Fibroblast of villous mesenchyme (primary cell): ENCODE measurements around the gene ZNF311. TPM values are rescaled to one million over a fixed set of nuclear protein-coding genes. Genes with fewer than 3 reads are reported as not detected.

ENCODE experiments used
- DNase-seq: peaks from one replicate; pipeline ENCODE4 v3.0.0-alpha.2; 2010; ENCODE audit warnings: low read depth
- H3K4me3 ChIP-seq: 2 replicates; pipeline ENCODE4 v1.5.1; 2011; ENCODE audit warnings: low read depth, mild to moderate bottlenecking, low read length
- total RNA-seq: library from RNA; depleted of rRNA; stranded (reverse); fragments of >200 nt; gene quantifications from 2 replicates; pipeline ENCODE4 v1.2.3, GENCODE V29; 2012
- TF ChIP-seq, protein P1 (sequence below): IDR thresholded peaks from 2 replicates; pipeline ENCODE4 v1.5.1; 2012; ENCODE audit warnings: low read depth, mild to moderate bottlenecking, low read length; ENCODE audit not compliant: insufficient read depth

ZNF311 gene
- total RNA-seq, 1 donor, result 0.43 TPM

DNA sequence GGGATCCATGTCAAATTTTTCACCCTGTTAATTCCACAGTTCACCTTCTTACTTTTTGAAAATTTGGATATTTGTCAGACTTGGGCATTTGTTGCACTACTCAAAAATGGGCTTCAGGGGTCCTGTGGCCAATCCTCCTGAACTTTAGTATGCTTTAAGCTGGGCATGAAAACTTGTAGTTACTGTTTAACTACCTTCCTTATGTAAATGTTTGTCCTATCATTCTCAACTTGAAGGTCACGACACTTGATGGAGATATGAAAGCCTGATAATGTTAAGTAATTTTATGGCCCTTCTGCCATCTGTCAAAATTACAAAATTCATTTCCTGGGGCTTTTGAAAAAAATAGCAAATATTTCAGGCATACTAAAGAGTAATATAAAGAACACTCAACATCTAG lies 4.2 kb upstream of the ZNF311 start:
- DNase-seq, result no peak
- TF ChIP-seq, protein P1, sequence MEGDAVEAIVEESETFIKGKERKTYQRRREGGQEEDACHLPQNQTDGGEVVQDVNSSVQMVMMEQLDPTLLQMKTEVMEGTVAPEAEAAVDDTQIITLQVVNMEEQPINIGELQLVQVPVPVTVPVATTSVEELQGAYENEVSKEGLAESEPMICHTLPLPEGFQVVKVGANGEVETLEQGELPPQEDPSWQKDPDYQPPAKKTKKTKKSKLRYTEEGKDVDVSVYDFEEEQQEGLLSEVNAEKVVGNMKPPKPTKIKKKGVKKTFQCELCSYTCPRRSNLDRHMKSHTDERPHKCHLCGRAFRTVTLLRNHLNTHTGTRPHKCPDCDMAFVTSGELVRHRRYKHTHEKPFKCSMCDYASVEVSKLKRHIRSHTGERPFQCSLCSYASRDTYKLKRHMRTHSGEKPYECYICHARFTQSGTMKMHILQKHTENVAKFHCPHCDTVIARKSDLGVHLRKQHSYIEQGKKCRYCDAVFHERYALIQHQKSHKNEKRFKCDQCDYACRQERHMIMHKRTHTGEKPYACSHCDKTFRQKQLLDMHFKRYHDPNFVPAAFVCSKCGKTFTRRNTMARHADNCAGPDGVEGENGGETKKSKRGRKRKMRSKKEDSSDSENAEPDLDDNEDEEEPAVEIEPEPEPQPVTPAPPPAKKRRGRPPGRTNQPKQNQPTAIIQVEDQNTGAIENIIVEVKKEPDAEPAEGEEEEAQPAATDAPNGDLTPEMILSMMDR, result no peak
- no peak overlapping the region for H3K4me3 ChIP-seq

DNA sequence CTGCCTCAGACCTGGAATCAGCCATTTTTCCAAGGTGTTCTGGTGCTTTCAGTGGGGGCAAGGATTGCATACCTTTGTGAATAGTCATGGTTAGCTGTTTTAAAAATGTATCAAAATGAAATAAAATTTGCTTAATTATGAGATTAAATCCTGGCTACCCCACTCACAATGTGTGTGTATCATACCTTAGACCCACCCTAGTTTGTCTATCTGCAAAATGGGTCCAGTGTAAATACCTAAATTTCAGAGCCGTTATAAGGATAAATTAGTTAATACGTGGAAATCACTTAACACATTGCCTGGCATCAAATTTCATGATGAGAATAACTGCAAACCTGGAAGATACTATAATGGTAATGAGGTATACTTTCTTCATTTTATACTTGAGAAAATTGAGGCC lies 3.0 kb upstream of the ZNF311 start:
- no peak overlapping the region for H3K4me3 ChIP-seq
- no peak for DNase-seq
- TF ChIP-seq, protein P1, result no peak

DNA sequence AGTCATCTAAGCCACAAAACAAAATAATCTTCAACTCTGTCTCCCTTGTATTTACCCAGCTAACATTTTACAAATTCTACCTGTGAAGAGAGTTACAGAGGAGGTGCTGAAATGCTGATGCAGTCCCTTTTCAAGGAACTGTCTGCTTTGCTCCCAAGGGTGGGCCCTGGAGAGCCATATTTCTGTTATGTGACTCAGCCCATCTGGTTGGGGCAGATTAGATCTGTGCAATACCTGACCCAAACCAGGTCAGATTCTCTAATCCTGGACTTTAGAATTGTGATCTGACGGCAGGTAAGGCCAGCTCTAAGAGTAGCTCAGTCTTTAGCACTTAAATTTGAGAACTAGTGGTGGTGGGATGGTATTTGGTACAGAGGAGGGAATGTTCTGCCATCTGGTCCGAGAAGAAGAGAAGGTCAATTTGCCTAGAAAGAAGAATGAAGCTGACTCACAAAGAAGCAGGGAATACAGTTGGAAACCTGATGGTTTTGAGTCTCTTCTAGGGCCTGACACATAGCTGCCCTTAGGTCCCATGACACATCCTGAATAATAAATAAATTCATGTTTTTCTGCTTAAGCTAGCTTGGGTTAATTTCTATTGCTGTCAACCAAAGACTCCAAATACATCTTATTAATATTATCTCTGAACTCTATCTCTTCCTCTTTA lies 8.1 kb downstream of the ZNF311 start:
- TF ChIP-seq, protein P1, result no peak
- no peak for DNase-seq
- H3K4me3 ChIP-seq, result no peak overlapping the region

- no peak overlapping the region for H3K4me3 ChIP-seq
- TF ChIP-seq, protein P1, result no peak
- no peak for DNase-seq
These were observed 9.9 kb downstream of the ZNF311 start for GRCh38 chr6:28995093-28995650.

GRCh38 chr6:28988536-28989311 lies 16.4 kb downstream of the ZNF311 start:
- peak; percentile 74 for DNase-seq
- TF ChIP-seq, protein P1, result peak; percentile 68
- peak overlapping the region; percentile 56 for H3K4me3 ChIP-seq

DNA sequence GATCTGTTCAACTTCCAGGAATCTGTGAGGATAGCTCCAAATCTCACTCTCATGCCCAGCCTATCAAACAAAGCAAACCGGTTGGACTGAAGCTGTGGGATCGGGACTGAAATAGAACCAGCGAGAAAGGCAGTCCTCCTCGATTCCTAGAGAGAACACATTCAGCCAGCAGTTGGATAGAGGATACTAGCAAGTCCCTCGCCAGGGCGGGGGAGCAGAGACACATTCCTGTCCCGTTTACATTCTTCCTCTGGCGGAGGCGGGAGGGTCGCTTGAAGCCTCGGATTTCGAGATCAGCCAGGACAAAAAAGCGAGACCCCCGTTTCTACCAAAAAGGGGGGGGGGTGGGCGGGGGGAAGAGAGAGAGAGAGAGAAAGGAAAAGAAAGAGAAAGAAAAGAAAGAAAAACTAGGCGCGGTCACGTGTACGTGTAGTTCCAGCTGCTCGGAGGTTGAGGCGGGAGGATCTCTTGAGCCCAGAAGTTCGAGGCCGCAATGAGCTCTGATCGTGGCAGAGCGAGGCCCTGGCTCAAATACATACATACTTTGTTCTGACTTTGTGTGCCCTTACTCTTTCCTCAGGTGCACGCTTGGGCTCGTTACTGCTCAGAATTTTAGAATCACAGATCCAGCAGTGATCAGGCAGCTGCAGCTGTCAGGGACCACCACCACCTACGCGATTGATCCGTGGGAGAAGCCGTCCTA lies 19.5 kb downstream of the ZNF311 start:
- DNase-seq, result peak; percentile 95
- TF ChIP-seq, protein P1, result no peak
- H3K4me3 ChIP-seq, result peak overlapping the region; percentile 57
